HG03175 (cell line): Measurements from ENCODE around the gene MXI1.

Experiments used
- ATAC-seq: cut with Tn5 transposase; IDR thresholded peaks from one replicate; pipeline ENCODE4 v1.9.1; 2021; ENCODE audit warnings: mild to moderate bottlenecking, moderate library complexity; ENCODE audit not compliant: unreplicated experiment

MXI1 gene

DNA sequence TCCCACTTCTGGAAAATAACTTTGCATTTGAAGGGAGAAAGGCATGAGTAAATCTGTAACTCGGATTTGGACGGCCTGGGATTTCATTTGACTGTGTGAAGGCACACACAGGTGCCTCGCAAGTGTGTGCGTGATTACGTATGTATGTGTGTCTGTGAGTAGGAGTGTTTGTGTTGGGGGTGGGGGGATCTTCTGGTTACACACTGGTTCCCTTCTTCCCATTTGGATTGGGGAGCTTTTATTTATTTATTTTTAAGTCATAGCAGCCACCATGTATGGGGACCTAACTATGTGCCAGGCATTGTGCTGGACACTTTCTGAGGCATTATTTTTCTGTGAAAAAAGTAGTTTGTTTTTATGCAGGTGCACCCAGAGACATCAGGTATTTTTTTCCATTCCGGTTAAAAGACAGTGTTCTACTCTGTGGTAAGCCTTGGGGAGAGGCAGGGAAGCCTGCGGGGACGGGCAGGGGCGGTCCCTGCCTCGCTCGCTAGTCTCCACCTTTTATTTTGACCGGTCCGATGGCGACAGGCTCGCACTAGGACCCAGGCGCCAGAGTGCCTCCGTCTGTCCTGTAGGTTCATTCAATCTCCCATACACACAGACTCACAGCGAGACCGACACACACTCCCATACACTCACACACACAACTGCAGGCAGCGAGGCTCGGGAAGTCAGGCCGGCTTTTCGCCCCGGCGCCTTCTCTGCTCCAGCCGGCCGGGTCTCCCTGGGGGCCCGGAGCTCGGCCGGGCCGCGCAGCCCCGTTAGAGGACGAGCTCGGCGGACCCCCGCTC, at the start of gene MXI1:
TSS of gene MXI1 (plus strand) at position 595 of the 794 bp plus-strand sequence. CDS start 204 bp downstream, outside the sequence.
- peak; percentile 55 for ATAC-seq

DNA sequence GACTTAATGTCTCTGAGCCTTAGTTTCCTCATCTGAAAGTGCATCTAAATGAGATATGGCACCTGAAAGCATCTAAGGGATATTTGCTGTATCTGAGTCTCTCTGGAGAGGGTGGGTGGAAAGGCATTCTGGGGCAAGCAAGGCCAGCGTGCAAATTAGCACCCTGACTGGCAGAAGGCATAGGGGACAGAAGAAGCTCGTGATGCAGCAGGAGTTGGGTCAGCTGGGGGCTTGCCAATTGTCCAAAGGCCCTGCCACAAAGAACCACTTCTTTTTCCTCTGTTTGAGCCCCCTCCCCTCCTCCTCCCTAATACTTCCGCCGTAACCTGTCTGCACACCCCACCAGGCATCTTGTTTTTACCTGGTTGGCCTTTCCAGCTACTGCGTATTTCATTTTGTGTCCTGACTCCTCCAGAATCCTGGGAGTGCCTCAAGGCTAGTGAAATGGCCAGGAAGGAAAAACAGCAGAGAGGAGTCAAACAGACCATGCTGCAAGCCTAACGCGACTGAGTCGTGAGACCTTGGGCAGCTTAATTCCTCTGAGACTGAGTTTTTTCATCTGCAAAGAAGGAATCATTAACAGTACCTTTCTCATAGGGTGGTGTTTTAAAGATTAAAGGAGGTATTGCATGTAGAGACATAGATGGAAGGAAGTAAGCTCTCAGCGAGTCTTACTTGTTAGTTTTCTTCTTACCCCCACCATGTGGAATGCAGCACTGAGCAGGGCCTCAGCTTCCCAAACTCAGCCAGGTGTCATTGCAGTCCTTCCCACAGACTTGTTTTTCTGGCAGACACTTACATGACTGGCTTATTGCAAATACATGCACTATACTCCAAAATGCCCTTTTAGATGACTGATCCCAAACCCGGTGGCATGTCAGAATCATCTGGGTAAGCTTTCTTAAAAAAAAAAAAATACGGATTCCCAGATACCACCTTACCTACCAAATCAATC, 49.1 kb upstream of the MXI1 start:
- ATAC-seq, result no peak

DNA sequence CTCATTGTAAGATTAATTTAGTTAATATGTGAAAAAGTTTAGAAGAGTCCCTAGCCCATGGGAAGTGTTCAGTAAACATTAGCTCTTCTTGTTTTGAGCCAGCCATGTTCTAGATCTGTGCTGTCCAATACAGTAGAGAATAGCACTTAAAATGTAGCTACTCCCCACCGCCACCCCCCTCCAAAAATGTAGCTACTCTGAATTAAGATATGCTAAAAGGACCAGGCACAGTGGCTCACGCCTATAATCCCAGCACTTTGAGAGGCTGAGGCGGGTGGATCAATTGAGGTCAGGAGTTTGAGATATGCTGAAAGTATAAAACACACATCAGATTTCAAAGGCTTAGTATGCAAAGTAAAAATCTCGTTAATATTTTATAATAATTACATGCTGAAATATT, 47.3 kb upstream of the MXI1 start:
- ATAC-seq, result no peak

DNA sequence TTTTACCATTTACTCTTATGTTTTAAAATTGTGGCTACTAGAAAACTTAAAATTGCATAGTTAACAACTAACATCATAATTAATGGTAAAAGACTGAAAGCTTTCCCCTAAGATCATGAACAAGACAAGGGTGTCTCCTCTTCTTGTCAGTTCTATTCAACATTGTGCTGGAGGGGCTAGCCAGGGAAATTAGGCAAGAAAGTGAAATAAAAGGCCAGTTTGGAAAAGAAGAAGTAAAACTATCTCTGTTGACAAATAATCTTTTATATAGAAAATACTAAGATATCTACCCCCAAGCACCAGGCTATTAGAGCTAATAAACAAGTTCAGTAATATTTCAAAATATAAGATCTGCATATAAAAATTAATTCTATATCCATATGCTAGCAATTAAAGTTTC, 46.9 kb upstream of the MXI1 start:
- ATAC-seq, result no peak

DNA sequence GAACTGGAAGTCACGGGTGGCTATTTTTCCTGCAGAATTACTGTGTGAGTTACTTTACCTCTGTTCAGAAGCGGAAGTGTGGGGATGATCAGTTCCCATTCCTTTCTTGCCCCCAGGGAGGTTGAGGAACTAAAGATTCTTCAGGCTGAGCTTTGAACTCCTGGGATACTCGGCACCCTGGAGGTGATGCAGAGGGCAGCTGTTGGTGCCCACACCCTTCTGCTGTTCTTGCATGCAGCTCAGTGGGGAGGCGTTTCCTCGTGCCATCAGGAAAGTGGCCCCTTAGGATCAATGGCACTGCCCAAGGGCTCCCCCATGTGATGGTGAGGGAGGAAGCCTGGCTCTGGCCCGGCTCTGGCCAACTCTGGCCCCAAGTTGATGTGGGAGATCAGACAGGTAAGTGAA, 44.7 kb upstream of the MXI1 start:
- no peak for ATAC-seq

DNA sequence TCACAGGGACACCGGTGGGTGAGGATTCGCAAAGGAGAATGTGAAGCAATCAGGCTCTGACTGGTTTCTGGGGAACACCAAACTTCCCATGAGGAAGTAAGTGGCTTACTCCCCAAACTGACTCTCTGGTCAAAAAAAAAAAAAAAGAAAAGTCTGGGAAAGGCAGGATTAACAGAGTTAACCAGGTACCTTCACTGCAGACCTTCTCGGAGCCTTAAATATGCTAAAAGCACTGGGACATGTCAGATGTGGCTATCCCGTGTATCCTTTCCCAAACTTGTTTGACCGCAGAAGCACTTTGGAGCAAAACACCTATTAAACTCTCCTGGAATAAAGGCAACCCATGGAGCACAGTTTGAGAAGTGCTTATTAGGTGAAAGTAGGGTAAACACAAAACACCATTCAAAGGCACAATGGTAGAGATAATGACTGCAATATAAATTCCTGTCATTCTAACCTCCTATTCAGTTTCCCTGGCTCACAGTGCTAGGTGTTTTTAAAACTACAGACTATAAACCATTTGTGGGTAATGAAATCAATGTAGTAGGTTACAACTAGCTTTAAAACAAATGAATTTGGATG, 44.1 kb upstream of the MXI1 start:
- no peak for ATAC-seq

DNA sequence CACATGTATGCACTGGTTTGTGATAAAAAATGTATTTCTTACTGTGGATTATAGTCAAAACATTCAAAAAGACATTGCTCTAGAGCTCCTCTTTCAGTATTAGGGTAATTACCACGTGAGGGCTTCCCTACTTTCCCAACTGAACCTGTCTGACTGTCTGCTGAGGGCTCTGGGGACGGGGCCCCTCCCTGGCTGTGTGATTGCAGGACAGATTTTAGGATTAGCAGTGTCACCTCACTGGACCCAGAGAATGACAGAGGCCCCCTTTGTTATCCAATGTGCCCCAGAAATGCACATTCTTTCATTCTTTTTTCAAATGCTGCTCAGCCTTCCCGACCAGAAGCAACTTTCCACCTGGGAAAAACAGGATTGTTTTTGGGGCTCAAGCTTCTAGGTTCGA, 43.6 kb upstream of the MXI1 start:
- ATAC-seq, result no peak

DNA sequence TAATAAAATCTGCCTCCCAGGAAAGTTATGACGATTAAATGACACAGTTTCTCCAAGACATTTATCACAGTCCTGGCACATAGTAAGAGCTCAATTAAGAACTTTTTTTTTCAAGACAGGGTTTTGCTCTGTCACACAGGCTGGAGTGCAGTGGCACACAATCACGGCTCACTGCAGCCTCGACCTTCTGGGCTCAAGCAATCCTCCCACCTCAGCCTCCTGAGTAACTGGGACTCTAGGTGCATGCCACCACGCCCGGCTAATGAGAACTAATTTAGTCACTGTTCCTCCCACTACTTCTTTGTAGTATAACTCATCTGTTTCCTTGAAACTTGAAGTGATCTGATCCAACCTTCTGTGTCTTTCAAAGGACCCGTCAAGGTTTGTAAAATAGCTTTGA, 42.2 kb upstream of the MXI1 start:
- no peak for ATAC-seq

DNA sequence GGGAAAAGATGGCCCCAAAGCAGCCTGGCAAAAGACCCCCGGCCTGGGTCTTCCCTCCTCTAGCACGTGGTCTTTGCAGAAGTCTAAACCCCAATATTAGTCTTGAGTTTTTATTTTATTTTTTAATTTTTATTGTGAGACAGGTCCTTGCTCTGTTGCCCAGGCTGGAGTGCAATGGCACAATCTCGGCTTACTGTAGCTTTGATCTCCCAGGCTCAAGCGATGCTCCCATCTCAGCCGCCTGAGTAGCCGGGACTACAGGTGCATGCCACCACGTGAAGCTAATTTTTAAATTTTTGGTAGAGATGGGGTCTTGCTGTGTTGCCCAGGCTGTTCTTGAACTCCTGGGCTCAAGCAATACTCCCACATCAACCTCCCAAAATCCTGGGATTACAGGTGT, 40.3 kb upstream of the MXI1 start:
- ATAC-seq, result no peak

DNA sequence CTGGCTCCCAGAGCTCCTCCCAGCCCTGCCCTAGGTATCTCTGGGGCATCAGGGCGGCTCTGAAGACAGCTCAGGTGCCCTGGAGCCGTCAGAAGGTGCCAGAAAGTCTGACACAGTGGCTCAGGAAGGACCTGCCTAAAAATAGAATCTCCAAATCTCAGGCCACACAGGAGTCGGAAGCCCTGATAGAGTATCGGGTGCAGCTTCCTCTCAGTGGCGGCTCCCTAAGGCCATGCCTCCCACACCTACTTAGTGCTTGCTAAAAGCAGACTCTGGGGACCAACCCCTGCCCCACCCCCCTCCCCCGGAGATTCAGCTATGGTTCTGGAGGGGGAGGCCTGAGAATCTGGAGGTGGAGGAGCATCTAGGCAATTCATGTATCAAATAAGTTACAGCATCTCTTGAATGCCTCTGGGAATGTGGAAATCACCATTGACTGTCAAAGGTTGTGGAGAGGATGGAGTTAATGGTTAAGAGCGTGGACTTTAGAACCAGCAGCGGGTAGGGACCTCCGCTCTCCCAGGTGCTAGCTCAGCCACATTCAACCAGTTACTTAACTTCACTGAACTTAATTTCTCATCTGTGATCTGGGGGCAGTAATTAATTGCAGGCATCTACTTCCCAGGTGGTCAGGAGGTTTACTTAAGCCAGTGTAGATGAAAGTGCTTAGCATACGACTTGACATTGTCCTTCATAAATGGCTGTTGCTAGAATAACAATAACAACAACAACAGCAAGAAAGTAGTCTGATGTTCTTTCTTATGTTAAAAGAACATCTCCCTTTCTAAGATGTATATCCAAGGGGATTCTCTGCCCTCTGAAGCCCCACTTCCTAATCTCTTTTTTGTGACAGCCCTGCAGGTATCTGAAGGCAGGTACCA, 38.6 kb upstream of the MXI1 start:
- no peak for ATAC-seq

DNA sequence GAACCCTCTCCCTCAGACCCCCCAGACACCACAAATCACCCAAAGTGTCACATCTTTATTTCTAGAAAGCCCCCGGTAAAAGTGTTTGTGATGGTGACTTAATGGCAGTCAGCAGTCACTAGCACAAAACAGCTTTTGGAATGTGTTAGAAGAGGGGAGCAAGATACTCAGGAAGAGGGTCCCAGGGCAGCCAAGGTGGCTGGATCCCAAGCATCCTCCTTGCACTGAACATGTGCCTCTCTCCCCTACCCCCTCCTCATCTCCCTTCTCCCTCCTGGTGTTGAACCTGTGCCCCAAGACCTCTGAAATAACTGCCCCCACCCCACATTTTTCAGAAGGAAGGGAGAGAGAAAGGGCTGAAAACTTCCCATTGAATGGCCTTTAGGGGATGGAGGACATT, 37.8 kb upstream of the MXI1 start:
- ATAC-seq, result no peak

DNA sequence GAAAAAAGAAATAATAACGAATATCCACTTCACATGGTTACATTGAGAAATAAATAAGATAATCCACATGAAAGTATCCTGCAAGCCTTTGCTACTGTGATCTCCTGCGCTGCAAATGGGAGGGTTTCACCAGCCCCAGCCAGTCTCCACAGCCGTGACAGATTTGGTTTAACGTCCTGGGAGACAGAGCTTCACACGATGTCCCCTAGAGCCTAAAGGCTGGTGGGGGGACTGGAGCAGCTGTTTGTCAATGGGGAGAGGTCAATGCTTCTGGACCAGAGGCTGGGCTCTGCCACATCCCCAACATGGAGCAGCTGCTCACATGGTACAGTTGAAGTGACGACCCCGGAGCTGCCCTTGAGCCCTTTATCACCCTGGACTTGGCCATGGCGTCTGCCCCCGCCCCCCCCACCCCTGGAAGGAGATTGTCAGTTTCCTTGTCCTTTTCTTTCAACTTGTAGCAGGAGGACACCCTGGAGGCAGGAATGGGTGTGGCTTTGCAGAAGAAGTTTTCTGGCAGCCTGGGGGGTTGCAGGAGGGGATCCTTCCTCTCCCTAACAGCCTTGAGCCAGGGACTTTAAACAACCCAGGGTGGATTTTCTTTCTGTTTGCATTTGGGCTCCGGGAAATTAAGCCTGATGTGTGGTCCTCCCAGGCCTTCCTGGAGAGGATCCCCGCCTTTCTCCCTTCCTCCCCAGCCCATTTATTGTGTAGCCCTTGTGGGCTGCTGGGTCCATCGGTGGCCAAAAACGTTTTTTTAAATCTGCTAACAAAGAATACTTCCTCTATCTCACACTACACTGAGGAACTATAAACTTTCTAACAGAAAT, 37.0 kb upstream of the MXI1 start:
- no peak for ATAC-seq

DNA sequence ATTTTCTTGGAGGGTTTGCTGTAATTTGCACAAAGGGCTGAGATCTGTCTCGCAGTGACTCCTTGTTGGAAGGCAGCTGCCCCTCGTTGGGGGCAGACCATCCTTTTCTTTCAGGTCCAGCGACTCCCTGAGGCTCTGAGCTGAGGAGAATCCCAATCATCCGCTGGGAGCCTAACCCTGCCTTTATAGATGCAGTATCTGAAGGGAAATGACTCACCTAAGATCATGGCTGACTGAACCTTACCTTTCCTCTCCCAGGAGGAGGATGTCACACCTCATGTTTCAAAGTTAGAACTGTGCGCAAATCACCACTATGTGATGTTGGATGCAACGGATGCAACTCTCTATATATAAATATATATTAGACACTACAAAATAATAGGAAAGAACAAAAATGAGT, 36.4 kb upstream of the MXI1 start:
- ATAC-seq, result no peak

DNA sequence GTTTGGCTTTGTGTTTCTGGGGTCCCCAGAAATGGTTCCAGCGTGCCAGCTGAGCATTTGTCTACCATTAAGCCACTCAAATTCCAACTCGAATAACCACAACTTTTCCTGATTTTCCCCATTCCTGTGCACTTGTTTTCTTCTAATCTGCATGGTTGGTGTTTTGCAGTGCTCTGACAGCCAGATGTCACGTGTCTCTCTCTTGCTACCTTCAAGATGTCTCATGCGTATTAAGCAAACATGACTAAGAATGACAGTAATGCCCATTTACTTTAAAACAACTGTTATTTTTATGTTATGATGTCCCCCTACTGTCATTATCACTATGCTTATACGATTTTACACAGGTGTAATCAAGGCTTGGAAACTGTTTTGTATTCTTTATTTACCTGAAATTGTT, 35.2 kb upstream of the MXI1 start:
- ATAC-seq, result no peak

DNA sequence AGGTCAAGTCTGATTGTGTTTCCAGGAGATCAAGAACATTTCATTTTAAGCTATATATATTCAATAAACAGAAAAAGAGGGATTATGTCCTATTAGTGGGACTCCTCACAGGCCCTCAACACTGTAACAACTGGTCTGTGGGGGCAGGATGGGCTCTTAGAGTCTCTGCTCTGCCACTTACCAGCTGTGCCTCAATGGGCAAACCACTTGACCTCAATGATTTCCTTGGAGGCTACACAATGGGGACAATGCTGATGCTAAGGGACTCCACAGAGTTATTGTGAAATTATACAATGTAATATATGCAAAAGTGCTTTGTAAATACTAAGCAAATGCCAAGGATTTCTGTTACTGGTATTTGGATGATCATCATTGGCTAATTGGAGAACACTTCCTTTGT, 33.2 kb upstream of the MXI1 start:
- no peak for ATAC-seq

DNA sequence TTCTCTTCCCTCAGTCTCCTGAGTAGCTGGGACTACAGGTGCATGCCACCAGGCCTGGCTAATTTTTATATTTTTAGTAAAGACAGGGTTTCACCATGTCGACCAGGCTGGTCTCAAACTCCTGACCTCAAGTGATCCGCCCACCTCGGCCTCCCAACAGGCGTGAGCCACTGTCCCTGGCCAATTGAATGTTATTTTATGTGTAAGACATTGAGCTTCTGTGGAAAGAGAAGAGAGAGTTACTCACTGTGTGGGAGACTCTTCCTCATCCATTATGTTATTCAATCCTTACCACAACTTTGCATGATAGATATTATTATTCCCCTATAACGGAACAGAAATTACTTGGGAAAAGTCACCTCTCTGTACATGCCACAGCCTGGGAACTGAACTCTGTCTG, 32.6 kb upstream of the MXI1 start:
- ATAC-seq, result no peak

DNA sequence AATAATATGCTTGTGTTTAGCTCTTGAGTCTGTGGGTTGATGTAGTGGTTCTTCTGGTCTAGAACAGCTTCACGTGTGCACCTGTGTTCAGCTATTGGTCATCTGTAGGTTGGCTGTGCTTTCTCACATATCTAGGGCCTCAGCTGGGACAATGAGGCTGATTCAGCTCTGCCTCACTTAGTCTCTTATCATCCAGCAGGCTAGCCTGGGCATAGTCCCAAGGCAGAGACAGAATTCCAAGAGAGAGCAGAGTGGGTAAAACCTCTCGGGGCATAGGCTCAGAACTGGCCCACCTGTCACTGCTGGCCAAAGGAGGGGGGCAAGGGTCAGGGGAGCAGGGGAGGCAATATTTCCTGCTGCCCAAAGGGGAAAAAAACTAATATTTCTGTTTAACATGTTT, 32.0 kb upstream of the MXI1 start:
- ATAC-seq, result no peak

DNA sequence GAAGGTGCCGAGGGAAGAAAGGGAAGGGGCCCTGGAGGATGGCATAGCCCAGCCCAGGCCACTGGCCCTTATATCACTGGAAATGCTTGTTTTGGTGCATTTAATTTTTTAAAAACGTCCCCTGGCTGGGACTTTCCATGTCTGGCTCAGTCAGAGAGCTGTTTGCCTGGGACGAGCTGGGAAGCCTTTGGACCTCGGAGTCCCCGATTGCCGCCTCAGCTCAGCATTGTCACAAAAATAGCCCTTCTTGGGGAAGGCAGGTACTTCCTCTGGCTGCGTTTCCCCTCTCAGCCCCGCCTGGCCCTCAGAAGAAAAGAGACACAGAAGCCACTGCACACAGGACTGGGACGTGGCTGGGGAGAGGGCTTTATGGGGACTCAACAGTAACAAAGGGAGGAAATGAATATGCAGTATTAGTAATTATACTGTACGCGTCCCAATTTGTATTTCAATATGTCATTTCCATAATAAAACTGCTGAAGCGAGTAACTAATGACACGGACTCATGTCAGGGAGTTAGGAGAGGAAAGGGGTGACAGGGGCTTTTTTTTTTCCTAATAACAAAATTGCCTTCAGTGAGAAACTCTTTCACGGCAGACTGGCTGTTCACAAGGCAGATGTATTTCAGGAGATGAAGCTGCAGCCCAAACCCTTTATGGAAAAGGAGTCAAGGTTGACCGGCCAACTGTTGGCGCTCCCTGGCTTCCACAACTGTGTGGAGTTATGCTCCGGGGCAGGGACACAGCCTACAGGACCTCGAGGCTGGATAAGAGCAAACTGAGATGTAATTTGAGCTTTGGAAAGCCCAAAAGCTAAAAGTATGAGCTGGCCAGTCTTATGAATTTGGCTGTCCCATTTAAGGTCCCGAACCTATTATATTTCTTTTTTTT, 31.0 kb upstream of the MXI1 start:
- ATAC-seq, result no peak

DNA sequence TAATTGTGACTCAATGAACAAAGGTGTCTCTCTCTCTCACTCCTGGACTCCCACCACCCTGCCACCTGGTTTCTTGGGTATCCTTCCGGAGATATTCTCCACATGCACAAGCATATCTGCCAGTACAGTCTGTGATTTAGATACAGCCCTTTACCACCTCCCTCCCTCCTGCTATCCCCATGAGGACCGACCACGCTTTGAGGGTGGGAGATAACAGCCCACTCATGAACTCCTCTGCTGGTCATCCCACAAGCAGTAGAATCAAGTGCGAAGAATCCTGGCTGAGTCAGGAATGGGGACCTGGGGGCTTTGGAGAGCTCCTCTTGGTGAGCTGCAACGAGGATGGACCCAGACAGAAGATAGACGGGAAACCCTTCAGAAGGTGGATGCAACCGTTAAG, 28.2 kb upstream of the MXI1 start:
- no peak for ATAC-seq
